Prostate gland (tissue), 1 donor: ENCODE results near the gene LIPH.
A peak's percentile ranks its signal among the peaks of the same experiment; 100 is the strongest.

ENCODE experiments used
- POLR2A ChIP-seq: fragments of 450-650 bp; IDR thresholded peaks from one replicate; pipeline ENCODE4 v1.6.1; 2016; ENCODE audit warnings: antibody characterized with exemption, mild to moderate bottlenecking
- POLR2AphosphoS5 ChIP-seq: sonication (generic); formaldehyde crosslinking; IDR thresholded peaks from one replicate; pipeline ENCODE4 v1.6.1; 2017; ENCODE audit warnings: antibody characterized with exemption

DNA sequence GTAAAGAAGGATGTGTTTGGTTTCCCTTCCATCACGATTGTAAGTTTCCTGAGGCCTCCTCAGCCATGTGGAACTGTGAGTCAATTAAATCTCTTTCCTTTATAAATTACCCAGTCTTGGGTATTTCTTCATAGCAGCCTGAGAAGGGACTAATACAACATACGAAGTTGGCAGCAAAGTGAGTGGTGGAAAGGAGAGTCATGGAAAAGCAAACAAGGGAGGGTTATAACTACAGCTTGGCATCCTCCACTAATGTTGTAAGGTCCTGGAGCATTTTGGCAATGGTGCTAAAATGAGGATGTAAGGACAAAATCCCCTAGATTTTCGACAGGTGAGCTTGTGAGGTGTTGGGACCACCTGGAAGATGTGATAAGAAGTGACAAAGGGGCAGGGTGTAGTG lies 47.8 kb downstream of the LIPH start:
- TF ChIP-seq POLR2AphosphoS5 (peak; percentile 93), POLR2A (no peak)
